ENCODE measurements around the gene CDAN1. TPM values are rescaled to one million over a fixed set of nuclear protein-coding genes. Genes with fewer than 3 reads are reported as not detected.

The CDAN1 gene
- total RNA-seq, 1 donor from 2014 or later, result 14.6 TPM

GRCh38 chr15:42692536-42692935, 44.4 kb downstream of the CDAN1 start:
- H3K27ac Mint-ChIP-seq (ENCODE audit: unreplicated experiment), result no peak overlapping the region

GRCh38 chr15:42691770-42692169, 45.2 kb downstream of the CDAN1 start:
- Mint-ChIP-seq H3K27me3 (ENCODE audit: low read depth, unreplicated experiment) (no peaks in the 10 kb centered on the region), H3K9me3 (ENCODE audit: unreplicated experiment) (peaks cover 2% of the 10 kb centered on the region), H3K36me3 (ENCODE audit: low read depth, unreplicated experiment) (peaks cover 45% of the 10 kb centered on the region), H3K4me1 (ENCODE audit: low read depth, unreplicated experiment) (no peaks in the 10 kb centered on the region), H3K4me3 (ENCODE audit: unreplicated experiment) (no peak overlapping the region), H3K27ac (ENCODE audit: unreplicated experiment) (no peak overlapping the region)
- Histone ChIP-seq H3K4me2 (ENCODE audit: low read length) (no peak overlapping the region), H3K4me3 (ENCODE audit: insufficient read depth, low read depth, low read length) (no peak overlapping the region), H3K4me1 (ENCODE audit: insufficient read depth, low read length) (no peaks in the 10 kb centered on the region), H4K20me1 (ENCODE audit: insufficient read depth, low read length) (no peaks in the 10 kb centered on the region), H2AFZ (ENCODE audit: low read depth, low read length) (no peak overlapping the region), H3K27ac (ENCODE audit: low read depth, low read length) (no peak overlapping the region), H3K79me2 (ENCODE audit: insufficient read depth, low read length) (no peaks in the 10 kb centered on the region), H3K9ac (ENCODE audit: low read length) (no peak overlapping the region), H3K36me3 (ENCODE audit: insufficient read depth, low read length) (peaks cover 6% of the 10 kb centered on the region), H3K9me3 (ENCODE audit: insufficient read depth, low read depth, low read length) (no peaks in the 10 kb centered on the region), H3K27me3 (ENCODE audit: insufficient read depth, low read length) (no peaks in the 10 kb centered on the region)
- TF ChIP-seq, protein P1, sequence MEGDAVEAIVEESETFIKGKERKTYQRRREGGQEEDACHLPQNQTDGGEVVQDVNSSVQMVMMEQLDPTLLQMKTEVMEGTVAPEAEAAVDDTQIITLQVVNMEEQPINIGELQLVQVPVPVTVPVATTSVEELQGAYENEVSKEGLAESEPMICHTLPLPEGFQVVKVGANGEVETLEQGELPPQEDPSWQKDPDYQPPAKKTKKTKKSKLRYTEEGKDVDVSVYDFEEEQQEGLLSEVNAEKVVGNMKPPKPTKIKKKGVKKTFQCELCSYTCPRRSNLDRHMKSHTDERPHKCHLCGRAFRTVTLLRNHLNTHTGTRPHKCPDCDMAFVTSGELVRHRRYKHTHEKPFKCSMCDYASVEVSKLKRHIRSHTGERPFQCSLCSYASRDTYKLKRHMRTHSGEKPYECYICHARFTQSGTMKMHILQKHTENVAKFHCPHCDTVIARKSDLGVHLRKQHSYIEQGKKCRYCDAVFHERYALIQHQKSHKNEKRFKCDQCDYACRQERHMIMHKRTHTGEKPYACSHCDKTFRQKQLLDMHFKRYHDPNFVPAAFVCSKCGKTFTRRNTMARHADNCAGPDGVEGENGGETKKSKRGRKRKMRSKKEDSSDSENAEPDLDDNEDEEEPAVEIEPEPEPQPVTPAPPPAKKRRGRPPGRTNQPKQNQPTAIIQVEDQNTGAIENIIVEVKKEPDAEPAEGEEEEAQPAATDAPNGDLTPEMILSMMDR (IDR thresholded peaks at IDR 0.05; ENCODE audit: insufficient read depth, low read depth, low read length), result no peak
- TF ChIP-seq EZH2 (IDR thresholded peaks at IDR 0.05; ENCODE audit: insufficient read depth, low read length), result no peak
- FAIRE-seq (no peak), DNase-seq (ENCODE audit: low read depth) (no peak)

More at GRCh38 chr15:42692536-42692935, 44.4 kb downstream of the CDAN1 start:
- H3K27me3 Mint-ChIP-seq (ENCODE audit: low read depth, unreplicated experiment), result no peaks in the 10 kb centered on the region
- H4K20me1 ChIP-seq (ENCODE audit: insufficient read depth, low read length), result no peaks in the 10 kb centered on the region
- no peak overlapping the region for H3K27ac ChIP-seq (ENCODE audit: low read depth, low read length)
- H3K4me2 ChIP-seq (ENCODE audit: low read length), result no peak overlapping the region
- FAIRE-seq, result no peak
- H3K4me3 Mint-ChIP-seq (ENCODE audit: unreplicated experiment), result no peak overlapping the region
- TF ChIP-seq, protein P1 (IDR thresholded peaks at IDR 0.05; ENCODE audit: insufficient read depth, low read depth, low read length), result no peak
- no peak for TF ChIP-seq EZH2 (IDR thresholded peaks at IDR 0.05; ENCODE audit: insufficient read depth, low read length)
- no peak overlapping the region for H2AFZ ChIP-seq (ENCODE audit: low read depth, low read length)
- H3K4me1 ChIP-seq (ENCODE audit: insufficient read depth, low read length), result no peaks in the 10 kb centered on the region
- H3K4me3 ChIP-seq (ENCODE audit: insufficient read depth, low read depth, low read length), result no peak overlapping the region
- H3K9me3 ChIP-seq (ENCODE audit: insufficient read depth, low read depth, low read length), result no peaks in the 10 kb centered on the region
- H3K79me2 ChIP-seq (ENCODE audit: insufficient read depth, low read length), result no peaks in the 10 kb centered on the region
- H3K27me3 ChIP-seq (ENCODE audit: insufficient read depth, low read length), result no peaks in the 10 kb centered on the region
- no peaks in the 10 kb centered on the region for H3K4me1 Mint-ChIP-seq (ENCODE audit: low read depth, unreplicated experiment)
- no peaks in the 10 kb centered on the region for H3K36me3 ChIP-seq (ENCODE audit: insufficient read depth, low read length)
- H3K36me3 Mint-ChIP-seq (ENCODE audit: low read depth, unreplicated experiment), result peaks cover 37% of the 10 kb centered on the region
- DNase-seq (ENCODE audit: low read depth), result no peak
- H3K9ac ChIP-seq (ENCODE audit: low read length), result no peak overlapping the region
- no peaks in the 10 kb centered on the region for H3K9me3 Mint-ChIP-seq (ENCODE audit: unreplicated experiment)

- Histone ChIP-seq H3K27me3 (ENCODE audit: insufficient read depth, low read length) (no peaks in the 10 kb centered on the region), H3K4me3 (ENCODE audit: insufficient read depth, low read depth, low read length) (no peak overlapping the region), H3K27ac (ENCODE audit: low read depth, low read length) (no peak overlapping the region), H3K4me1 (ENCODE audit: insufficient read depth, low read length) (no peaks in the 10 kb centered on the region), H3K36me3 (ENCODE audit: insufficient read depth, low read length) (peaks cover 8% of the 10 kb centered on the region), H3K79me2 (ENCODE audit: insufficient read depth, low read length) (no peaks in the 10 kb centered on the region), H4K20me1 (ENCODE audit: insufficient read depth, low read length) (no peaks in the 10 kb centered on the region), H2AFZ (ENCODE audit: low read depth, low read length) (no peak overlapping the region), H3K9ac (ENCODE audit: low read length) (no peak overlapping the region), H3K4me2 (ENCODE audit: low read length) (no peak overlapping the region), H3K9me3 (ENCODE audit: insufficient read depth, low read depth, low read length) (no peaks in the 10 kb centered on the region)
- peaks cover 2% of the 10 kb centered on the region for H3K9me3 Mint-ChIP-seq (ENCODE audit: unreplicated experiment)
- no peaks in the 10 kb centered on the region for H3K27me3 Mint-ChIP-seq (ENCODE audit: low read depth, unreplicated experiment)
- H3K27ac Mint-ChIP-seq (ENCODE audit: unreplicated experiment), result no peak overlapping the region
- FAIRE-seq (no peak), DNase-seq (ENCODE audit: low read depth) (no peak)
- TF ChIP-seq, protein P1 (IDR thresholded peaks at IDR 0.05; ENCODE audit: insufficient read depth, low read depth, low read length), result no peak
- TF ChIP-seq EZH2 (IDR thresholded peaks at IDR 0.05; ENCODE audit: insufficient read depth, low read length), result no peak
- H3K36me3 Mint-ChIP-seq (ENCODE audit: low read depth, unreplicated experiment), result peaks cover 49% of the 10 kb centered on the region
- H3K4me3 Mint-ChIP-seq (ENCODE audit: unreplicated experiment), result no peak overlapping the region
- no peaks in the 10 kb centered on the region for H3K4me1 Mint-ChIP-seq (ENCODE audit: low read depth, unreplicated experiment)
Measured at GRCh38 chr15:42691308-42691707, 45.6 kb downstream of the CDAN1 start.
